GM19193 (cell line): ENCODE results near the gene CHID1.
A peak's percentile ranks its signal among the peaks of the same experiment; 100 is the strongest.

ENCODE experiments used
- POLR2A ChIP-seq: IDR thresholded peaks from 4 replicates; pipeline ENCODE4 v1.6.1; 2011; ENCODE audit not compliant: insufficient read depth, insufficient read length; ENCODE audit errors: extremely low read depth

Gene CHID1

GRCh38 chr11:837189-837989, 73.2 kb downstream of the CHID1 start:
- peak; percentile 24 for TF ChIP-seq POLR2A

GRCh38 chr11:836700-837099, 73.9 kb downstream of the CHID1 start:
- TF ChIP-seq POLR2A: no peak

- TF ChIP-seq POLR2A: no peak
These were observed 74.3 kb downstream of the CHID1 start for GRCh38 chr11:836274-836673.

GRCh38 chr11:834371-835316, 76.0 kb downstream of the CHID1 start:
- TF ChIP-seq POLR2A: no peak

GRCh38 chr11:833849-834311, 76.7 kb downstream of the CHID1 start:
- TF ChIP-seq POLR2A: no peak

GRCh38 chr11:833114-833791, 77.4 kb downstream of the CHID1 start:
- TF ChIP-seq POLR2A: no peak

GRCh38 chr11:832529-833113, 78.0 kb downstream of the CHID1 start, which contains the start of gene CD151:
TSS of gene CD151 (plus strand) at chr11:832952. CDS start at chr11:836070, 3,118 bp downstream.
- TF ChIP-seq POLR2A: no peak

- no peak for TF ChIP-seq POLR2A
These were observed 78.6 kb downstream of the CHID1 start for GRCh38 chr11:831961-832528.

- no peak for TF ChIP-seq POLR2A
These were observed 79.3 kb downstream of the CHID1 start for GRCh38 chr11:831118-831864.

GRCh38 chr11:830295-831117, 80.1 kb downstream of the CHID1 start:
- no peak for TF ChIP-seq POLR2A

GRCh38 chr11:829847-830294, 80.7 kb downstream of the CHID1 start:
- no peak for TF ChIP-seq POLR2A

- TF ChIP-seq POLR2A: no peak
These were observed 81.3 kb downstream of the CHID1 start for GRCh38 chr11:829176-829846.
